ENCODE data around the gene FARS2.

FARS2 gene

DNA sequence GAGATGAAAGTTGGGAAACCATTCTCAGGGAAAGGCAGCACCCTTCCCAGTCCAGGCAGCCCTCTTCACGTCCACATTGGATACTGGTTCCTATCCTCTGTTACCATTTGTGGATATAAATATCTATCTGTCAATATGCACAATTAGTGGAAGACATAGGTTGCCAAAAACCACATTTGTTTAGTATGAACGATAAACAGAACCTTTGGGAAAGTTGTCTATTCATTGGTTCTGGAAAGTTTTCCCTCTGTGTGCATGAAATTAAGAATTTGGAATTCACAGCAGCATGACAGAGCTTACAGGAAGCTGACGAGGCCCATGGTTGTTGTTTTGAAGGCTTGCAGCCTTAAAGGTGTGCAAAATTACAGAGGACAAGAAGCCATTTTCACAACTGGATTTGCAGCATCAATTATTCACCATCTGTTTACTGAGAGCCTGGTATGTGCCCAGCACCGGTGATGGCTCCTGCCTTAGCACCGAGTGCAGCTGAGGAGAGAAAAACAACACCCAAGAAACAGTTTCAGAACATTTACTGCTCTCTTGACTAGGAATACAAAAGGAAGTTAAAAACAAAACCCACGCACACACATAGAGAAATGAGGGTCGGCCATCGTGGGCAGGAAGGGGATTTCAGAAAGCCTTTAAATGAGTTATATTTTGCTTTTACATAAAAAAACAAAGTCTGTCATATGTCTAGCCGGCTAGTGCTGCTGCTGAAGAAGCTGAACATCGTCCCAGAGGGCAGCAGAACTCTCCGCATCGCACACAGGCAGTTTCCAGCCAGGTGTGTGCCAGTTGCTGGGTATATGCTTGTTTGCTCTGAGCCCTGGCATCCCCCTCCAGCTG is 319.6 kb downstream of the FARS2 start:
- no peak for DNase-seq (ENCODE audit: low read depth in 2 of 2)

- no peak for DNase-seq (ENCODE audit: low read depth in 2 of 2)
Measured at GRCh38 chr6:5582762-5583161, 321.4 kb downstream of the FARS2 start.

DNA sequence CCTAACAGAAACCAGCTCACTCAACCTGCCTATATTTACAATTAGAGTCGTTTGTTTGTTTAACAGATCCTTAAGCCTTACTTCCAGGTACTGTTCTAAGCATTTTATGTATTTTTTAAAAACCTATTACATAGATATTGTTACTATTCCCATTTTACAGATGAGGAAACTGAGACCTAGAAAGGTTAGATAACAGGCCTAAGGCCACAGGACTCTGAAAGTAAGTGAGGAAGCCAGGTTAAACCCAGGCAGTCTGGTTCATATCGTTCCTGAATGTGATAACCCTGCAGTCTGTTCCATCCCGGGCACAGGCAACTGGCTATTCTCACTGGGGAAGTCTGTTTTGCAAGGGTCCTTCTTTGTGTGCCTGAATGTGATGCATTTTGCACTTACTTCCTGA is 322.2 kb downstream of the FARS2 start:
- DNase-seq (ENCODE audit: low read depth in 2 of 2), result no peak

GRCh38 chr6:5584078-5584482 is 322.8 kb downstream of the FARS2 start:
- no peak for DNase-seq (ENCODE audit: low read depth in 2 of 2)

DNA sequence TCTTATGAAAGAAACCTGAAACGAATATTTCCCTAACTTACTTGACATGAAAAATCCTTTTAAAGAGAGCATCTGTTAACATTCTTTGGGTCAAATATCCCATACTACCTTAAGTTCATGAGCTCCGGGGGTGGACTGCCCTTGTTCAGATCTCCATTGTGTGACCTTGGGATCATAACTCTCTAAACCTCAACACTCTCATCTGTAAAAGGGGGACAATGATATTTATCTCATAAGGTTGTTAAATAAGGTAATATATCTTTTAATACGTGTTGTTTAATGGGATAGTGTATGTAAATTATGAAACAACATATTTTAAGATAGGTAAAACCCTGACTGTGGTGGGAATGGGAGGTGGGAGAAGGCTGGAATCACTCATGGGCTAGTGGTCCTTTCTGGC is 326.3 kb downstream of the FARS2 start:
- no peak for DNase-seq (ENCODE audit: low read depth in 2 of 2)

DNA sequence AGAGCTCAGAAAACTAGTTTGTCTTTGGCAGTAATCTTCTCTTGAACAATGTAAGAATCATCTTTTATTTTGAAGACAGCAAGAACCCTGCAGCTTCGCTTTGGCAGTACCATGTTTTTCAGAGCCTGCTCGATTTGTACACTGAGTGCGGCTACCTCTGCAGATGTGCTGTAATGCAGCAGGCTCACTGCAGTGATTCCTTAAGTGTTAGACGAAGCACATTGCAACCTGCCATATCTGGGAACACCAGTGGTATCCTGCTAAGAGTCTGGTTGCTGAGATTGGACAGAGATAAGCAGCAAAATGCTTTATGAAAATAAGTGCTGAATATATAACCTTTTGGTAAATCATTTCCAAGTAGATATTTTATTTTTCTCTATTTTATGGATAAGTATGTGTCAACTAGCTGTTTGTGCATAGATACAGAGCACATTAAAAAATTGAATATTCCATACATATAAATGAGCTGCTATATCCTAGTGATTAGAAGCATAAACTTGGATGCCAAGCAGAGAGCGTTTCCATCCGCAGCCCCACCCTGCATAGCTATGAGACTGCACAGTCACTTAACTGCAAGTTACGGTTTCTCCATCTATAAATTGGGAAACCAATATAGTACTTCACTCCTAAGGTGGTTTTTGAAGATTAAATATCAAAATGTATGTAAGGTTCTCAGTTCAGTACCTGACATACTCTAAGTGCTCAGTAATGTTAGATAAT is 328.3 kb downstream of the FARS2 start:
- DNase-seq (ENCODE audit: low read depth in 2 of 2), result no peak

DNA sequence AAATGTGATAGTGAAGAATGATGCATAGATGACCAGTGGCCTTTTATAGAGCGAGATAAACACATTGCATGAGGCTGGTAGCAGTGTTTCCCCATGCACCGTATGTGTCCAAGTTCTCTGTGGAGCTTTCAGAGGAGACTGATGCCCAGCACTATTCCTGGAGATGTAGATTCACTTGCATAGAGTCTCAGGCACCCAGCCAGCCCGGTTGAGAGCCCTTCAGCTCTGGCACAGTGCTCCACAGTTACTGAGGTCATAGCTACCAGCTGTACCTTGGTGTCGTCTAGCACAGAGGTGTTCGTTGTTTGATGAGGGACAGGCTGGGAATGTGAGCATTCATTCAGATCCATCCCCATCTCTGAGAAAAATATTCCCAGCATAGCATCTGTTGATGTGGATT is 328.9 kb downstream of the FARS2 start:
- no peak for DNase-seq (ENCODE audit: low read depth in 2 of 2)

GRCh38 chr6:5592886-5593519 is 331.7 kb downstream of the FARS2 start:
- DNase-seq (ENCODE audit: low read depth in 2 of 2), result no peak

DNA sequence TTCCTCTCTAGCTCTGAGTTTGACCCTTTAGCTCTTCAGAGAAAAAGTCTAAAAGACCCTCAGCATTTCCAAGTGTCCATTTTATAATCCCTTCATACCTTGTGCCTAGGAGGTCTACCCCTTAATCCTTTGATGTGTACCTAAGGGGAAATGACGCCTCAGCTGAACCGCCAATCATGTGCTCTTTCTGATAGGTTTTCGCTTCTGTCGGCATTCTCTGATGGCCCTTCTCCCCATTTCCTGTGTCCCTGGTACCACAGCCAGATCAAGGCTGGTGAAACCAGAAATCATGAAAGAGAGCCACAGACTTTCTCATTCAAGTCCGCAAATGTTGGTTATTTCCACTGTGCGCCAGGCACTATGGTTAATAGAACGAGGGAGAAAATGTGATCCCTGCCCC is 333.9 kb downstream of the FARS2 start:
- DNase-seq (ENCODE audit: low read depth in 2 of 2), result no peak

GRCh38 chr6:5597413-5597812 is 336.1 kb downstream of the FARS2 start:
- DNase-seq (ENCODE audit: low read depth in 2 of 2), result no peak

DNA sequence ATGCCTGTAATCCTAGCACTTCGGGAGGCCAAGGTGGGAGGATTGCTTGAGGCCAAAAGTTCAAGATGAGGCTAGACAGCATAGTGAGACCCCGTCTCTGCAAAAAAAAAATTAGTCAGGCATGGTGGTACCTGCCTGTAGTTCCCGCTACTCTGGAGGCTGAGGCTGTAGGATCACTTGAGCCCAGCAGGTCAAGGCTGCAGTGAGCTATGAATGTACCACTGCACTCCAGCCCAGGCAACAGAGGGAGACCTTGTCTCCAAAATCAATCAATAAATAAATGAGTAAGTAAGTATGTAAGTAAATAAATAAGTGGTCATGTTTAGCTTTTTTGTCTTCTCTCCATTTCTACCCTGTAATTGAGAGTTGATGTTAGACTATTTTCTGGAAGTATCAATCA is 336.8 kb downstream of the FARS2 start:
- no peak for DNase-seq (ENCODE audit: low read depth in 2 of 2)

DNA sequence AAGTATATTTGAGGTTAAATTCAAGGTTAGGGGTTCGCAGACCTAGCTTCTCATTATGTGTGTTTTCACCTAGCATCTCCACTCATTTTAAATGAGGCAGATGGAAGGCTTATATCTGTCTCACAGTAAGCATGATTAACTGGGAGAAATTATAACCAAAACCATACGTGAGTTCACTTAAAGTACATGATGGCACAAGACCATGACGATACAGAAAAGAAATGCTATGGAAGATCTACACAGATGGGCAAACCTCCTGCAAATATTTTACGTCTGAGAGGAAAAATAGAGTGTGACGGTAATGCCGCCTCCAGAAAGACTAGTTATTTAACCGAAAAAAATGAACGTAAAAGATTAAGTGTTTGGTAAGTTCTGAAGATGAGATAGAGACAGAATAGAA is 337.8 kb downstream of the FARS2 start:
- DNase-seq (ENCODE audit: low read depth in 2 of 2), result no peak

GRCh38 chr6:5605937-5606336 is 344.6 kb downstream of the FARS2 start:
- no peak for DNase-seq (ENCODE audit: low read depth in 2 of 2)

DNA sequence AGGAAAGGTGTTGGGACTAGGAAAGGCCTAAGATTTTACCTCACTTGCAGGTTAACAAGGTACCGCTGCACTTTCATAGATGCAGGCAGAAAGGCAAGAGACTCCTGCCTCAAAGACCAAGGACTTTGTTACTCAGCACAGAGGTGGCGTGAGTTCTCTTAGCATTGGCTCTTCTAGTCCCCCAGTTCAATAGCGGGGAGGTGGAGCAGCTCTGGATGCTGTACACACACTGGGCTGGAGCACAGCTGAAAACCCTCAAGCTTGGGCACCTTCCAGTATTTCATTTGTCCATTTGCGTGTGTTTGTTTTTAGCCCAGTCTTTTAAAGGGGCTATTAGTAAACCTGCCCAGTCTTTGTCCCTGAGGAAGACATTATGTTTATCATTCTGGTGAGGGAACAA is 345.2 kb downstream of the FARS2 start:
- DNase-seq (ENCODE audit: low read depth in 2 of 2), result no peak

DNA sequence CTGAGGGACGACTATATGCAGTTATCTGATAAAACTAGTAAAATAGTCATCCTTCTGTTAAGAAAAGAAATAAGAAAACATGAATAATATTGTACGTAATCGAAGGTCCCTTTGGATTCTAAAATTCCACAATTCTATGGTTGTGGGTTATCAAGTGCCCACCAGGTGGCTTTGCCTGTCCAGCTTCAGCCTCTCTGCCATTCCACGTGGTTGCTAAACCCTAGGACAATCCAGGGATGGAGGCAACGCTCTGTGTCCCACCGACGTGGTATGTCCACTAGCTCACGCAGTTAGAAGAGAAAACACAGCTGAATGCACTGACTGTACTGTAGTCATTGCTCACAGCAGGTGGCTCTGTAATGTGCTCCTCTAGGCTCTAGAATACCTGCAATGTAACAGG is 349.3 kb downstream of the FARS2 start:
- DNase-seq (ENCODE audit: low read depth in 2 of 2), result no peak

- no peak for DNase-seq (ENCODE audit: low read depth in 2 of 2)
Measured at GRCh38 chr6:5617179-5617578, 355.9 kb downstream of the FARS2 start.

- no peak for DNase-seq (ENCODE audit: low read depth in 2 of 2)
Measured at GRCh38 chr6:5619249-5619648, 357.9 kb downstream of the FARS2 start.

DNA sequence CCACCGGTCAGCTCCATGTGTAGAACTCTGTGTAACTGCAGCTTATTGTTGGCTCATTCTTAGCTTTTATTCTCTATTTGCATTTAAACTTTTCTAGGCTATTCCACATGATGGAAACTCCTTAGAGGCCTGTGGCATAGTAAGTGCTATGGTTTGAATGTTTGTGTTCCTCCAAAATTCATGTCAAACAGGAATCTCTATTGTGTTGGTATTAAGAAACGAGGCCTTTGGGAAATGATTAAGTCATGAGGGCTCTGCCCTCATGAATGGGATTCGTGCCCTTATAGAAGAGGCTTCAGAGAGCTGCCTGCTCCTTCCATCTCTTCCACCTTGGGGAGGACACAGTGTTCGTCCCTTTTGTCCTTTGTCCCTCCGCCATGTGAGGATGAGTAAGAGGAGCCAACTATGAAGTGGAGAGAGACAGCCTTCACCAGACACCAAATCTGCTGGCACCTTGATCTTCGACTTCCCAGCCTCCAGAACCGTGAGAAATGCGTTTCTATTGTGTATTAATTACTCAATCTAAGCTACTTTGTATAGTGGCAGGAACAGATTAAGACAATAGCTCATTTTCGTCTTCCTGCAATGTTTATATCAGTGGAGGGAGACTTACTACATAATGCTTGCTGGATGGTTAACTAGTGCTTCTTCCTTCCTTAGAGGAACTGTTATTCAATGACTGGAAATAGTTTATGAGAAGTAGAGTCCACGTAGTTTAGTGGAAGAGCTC is 361.1 kb downstream of the FARS2 start:
- DNase-seq (ENCODE audit: low read depth in 2 of 2), result no peak

DNA sequence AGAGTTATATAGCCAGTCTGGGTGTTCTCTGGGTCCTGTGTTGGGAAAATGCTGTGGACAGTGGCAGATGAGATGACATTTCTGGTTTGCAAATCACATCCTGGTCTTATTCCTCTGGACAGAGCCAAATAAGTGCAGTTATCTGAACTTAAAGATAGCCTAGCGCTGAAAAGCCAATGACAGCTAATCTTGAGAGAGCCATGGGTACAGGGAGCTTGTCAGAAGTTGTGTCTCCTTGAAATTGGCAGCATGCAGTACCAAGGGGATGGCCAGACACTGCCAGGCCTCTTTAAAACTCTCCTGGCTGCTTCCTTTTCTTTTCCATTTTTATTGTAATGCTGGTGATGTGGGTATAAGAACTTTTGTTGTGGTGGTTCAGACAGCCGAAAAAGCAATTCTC is 362.5 kb downstream of the FARS2 start:
- DNase-seq (ENCODE audit: low read depth in 2 of 2), result no peak

- no peak for DNase-seq (ENCODE audit: low read depth in 2 of 2)
Measured at GRCh38 chr6:5624256-5624655, 362.9 kb downstream of the FARS2 start.

- DNase-seq (ENCODE audit: low read depth in 2 of 2), result no peak
Measured at GRCh38 chr6:5626727-5627426, 365.6 kb downstream of the FARS2 start.

GRCh38 chr6:5630636-5631035 is 369.3 kb downstream of the FARS2 start:
- DNase-seq (ENCODE audit: low read depth in 2 of 2), result no peak

Measured in stimulated activated CD4-positive, alpha-beta T cell treated with anti-CD3 and anti-CD28 coated beads, Interleukin-12 subunit alpha, Interleukin-12 subunit beta, amount 100 ng/mL, for 24 hours (primary cell).